Fibroblast of villous mesenchyme (primary cell): Measurements from ENCODE around the gene ZNF280A. TPM values are rescaled to one million over a fixed set of nuclear protein-coding genes. Genes with fewer than 3 reads are reported as not detected.

ENCODE experiments used
- DNase-seq: peaks from one replicate; pipeline ENCODE4 v3.0.0-alpha.2; 2010; ENCODE audit warnings: low read depth
- H3K4me3 ChIP-seq: 2 replicates; pipeline ENCODE4 v1.5.1; 2011; ENCODE audit warnings: low read depth, mild to moderate bottlenecking, low read length
- total RNA-seq: library from RNA; depleted of rRNA; stranded (reverse); fragments of >200 nt; gene quantifications from 2 replicates; pipeline ENCODE4 v1.2.3, GENCODE V29; 2012
- TF ChIP-seq, protein P1 (sequence below): IDR thresholded peaks from 2 replicates; pipeline ENCODE4 v1.5.1; 2012; ENCODE audit warnings: low read depth, mild to moderate bottlenecking, low read length; ENCODE audit not compliant: insufficient read depth

Gene ZNF280A
- total RNA-seq, 1 donor = not detected

GRCh38 chr22:22526125-22526912 is 6.2 kb upstream of the ZNF280A start:
- DNase-seq = no peak
- TF ChIP-seq, protein P1, sequence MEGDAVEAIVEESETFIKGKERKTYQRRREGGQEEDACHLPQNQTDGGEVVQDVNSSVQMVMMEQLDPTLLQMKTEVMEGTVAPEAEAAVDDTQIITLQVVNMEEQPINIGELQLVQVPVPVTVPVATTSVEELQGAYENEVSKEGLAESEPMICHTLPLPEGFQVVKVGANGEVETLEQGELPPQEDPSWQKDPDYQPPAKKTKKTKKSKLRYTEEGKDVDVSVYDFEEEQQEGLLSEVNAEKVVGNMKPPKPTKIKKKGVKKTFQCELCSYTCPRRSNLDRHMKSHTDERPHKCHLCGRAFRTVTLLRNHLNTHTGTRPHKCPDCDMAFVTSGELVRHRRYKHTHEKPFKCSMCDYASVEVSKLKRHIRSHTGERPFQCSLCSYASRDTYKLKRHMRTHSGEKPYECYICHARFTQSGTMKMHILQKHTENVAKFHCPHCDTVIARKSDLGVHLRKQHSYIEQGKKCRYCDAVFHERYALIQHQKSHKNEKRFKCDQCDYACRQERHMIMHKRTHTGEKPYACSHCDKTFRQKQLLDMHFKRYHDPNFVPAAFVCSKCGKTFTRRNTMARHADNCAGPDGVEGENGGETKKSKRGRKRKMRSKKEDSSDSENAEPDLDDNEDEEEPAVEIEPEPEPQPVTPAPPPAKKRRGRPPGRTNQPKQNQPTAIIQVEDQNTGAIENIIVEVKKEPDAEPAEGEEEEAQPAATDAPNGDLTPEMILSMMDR = no peak
- no peak overlapping the region for H3K4me3 ChIP-seq

DNA sequence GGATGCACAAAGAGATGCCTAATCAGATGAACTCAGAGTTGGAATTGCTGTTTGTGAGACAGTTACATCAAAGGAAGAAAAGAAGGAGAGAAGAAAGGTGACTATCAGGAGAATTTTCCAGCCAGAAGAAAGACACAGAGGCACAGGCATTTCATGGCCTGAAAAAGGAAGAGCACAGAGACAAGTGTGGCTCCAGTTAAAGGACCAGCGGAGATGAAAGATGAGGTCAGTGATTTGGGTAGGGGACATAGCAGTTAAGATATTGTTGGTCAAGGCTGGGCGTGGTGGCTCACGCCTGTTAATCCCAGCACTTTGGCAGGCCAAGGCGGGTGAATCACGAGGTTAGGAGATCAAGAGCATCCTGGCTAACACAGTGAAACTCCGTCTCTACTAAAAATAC is 3.4 kb upstream of the ZNF280A start:
- H3K4me3 ChIP-seq = no peak overlapping the region
- TF ChIP-seq, protein P1 = no peak
- DNase-seq = no peak

DNA sequence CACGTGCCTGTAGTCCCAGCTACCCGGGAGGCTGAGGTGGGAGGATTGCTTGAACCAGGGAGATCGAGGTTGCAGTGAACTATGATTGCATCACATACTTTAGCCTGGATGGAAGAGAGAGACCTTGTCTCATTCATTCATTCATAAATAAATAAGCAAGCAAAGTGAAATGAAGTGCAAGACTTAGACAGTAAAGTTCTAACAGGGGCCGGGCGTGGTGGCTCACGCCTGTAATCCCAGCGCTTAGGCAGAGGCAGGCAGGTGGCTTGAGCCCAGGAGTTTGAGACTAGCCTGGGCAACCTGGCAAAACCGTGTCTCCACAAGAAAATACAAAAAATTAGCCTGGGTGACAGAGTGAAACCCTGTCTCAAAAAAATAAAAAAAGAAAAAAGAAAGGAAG is 1.6 kb upstream of the ZNF280A start:
- TF ChIP-seq, protein P1 = no peak
- H3K4me3 ChIP-seq = no peak overlapping the region
- DNase-seq = no peak

DNA sequence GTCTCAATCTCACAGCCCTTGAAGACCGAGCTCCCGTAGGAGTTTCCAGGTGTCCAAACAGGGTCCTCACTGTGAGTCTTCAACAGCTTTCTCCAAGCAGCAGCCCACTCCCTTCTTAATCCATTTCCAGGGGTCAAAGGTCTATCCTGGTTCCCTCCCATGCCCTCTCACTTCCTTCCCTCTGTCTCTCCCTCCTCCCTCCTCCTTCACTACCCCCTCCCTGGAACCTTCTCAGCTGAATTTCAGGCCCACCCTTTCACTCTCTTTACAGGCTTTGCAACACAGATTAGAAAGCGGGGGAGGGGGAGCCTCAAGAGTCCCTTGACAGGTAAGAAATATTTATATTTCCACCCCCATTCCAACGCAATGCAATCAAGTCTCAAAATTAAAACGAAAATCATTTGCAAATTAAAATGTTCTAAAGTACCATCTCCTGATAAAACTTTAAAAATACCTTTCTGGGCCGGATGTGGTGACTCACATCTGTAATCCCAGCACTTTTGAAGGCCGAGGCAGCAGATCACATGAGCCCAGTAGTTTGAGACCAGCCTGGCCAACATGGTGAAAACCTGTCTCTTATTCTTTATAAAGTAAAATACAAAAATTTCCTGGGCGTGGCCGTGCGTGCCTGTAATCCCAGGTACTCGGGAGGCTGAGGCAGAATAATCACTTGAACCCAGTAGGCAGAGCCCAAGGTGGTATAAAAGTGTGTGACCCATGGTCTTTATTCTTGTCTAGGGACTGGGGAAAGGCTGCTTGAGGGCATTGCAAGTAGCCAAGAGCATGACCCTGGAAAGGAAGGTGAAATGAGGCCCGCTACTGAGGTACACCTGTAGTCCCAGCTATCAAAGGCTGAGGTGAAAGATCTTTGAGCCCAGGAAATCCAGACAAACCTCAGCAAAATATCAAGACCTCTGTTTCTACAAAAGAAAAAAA is 865 bp upstream of the ZNF280A start:
- no peak overlapping the region for H3K4me3 ChIP-seq
- peak; percentile 52 for DNase-seq
- TF ChIP-seq, protein P1 = no peak

GRCh38 chr22:22519591-22519990 is 479 bp downstream of the ZNF280A start:
- peak; percentile 7 for DNase-seq
- TF ChIP-seq, protein P1 = no peak
- peak overlapping the region; percentile 48 for H3K4me3 ChIP-seq

GRCh38 chr22:22516992-22517391 is 3.1 kb downstream of the ZNF280A start:
- TF ChIP-seq, protein P1 = no peak
- H3K4me3 ChIP-seq = no peak overlapping the region
- DNase-seq = no peak
